NCI-H1092 (cell line): ENCODE measurements around the gene DALRD3.

Source experiments
- DNase-seq: peaks from one replicate; lab custom pipeline; 2025; lab: John Stamatoyannopoulos, UW

DALRD3 gene

GRCh38 chr3:49004352-49005302, 13.8 kb downstream of the DALRD3 start:
- no peak for DNase-seq

- DNase-seq: no peak
These were observed 17.2 kb downstream of the DALRD3 start for GRCh38 chr3:49001155-49001554.

- no peak for DNase-seq
These were observed 19.1 kb downstream of the DALRD3 start for GRCh38 chr3:48999085-48999858.

GRCh38 chr3:48997714-48998637, 20.4 kb downstream of the DALRD3 start:
- peak; percentile 83 for DNase-seq

GRCh38 chr3:48997102-48997635, 21.2 kb downstream of the DALRD3 start:
- no peak for DNase-seq

GRCh38 chr3:48996640-48997039, 21.7 kb downstream of the DALRD3 start:
- DNase-seq: no peak

- DNase-seq: no peak
These were observed 24.5 kb downstream of the DALRD3 start for GRCh38 chr3:48993834-48994233.

GRCh38 chr3:48991851-48992545, 26.4 kb downstream of the DALRD3 start:
- DNase-seq: no peak

GRCh38 chr3:48990636-48991469, 27.5 kb downstream of the DALRD3 start:
- no peak for DNase-seq

- DNase-seq: peak; percentile 23
These were observed 28.4 kb downstream of the DALRD3 start, which contains the start of gene P4HTM for GRCh38 chr3:48989796-48990635. Gene P4HTM (plus strand): TSS chr3:48990241. CDS start chr3:48990257, 16 bp downstream.

GRCh38 chr3:48989126-48989795, 29.1 kb downstream of the DALRD3 start:
- DNase-seq: no peak

- DNase-seq: no peak
These were observed 32.5 kb downstream of the DALRD3 start for GRCh38 chr3:48985831-48986376.

- no peak for DNase-seq
These were observed 33.7 kb downstream of the DALRD3 start for GRCh38 chr3:48984663-48985062.

GRCh38 chr3:48983096-48983495, 35.3 kb downstream of the DALRD3 start:
- DNase-seq: no peak

GRCh38 chr3:48982686-48983085, 35.7 kb downstream of the DALRD3 start:
- DNase-seq: no peak

GRCh38 chr3:48982016-48982415, 36.4 kb downstream of the DALRD3 start:
- no peak for DNase-seq

GRCh38 chr3:48980295-48980694, 38.1 kb downstream of the DALRD3 start:
- DNase-seq: no peak

GRCh38 chr3:48979451-48979850, 38.9 kb downstream of the DALRD3 start:
- no peak for DNase-seq
